ENCODE measurements around the gene STK32B. TPM values are rescaled to one million over a fixed set of nuclear protein-coding genes. Genes with fewer than 3 reads are reported as not detected.

The STK32B gene
- total and polyA plus RNA-seq, 2 donors (not counting 1 experiment from before 2014, with no cell fraction given): 0.22 to 0.30 TPM

GRCh38 chr4:5524446-5525299 lies 473.4 kb downstream of the STK32B start:
- Histone ChIP-seq H4K20me1 (ENCODE audit: control insufficient read depth, insufficient read depth, low read length, poor library complexity, severe bottlenecking) (no peaks in the 10 kb centered on the region), H3K79me2 (ENCODE audit: control insufficient read depth, insufficient read depth, low read length) (no peaks in the 10 kb centered on the region), H3K27me3 (replicated peaks in 1 of 4; ENCODE audit: control extremely low read depth in 1 of 4, control insufficient read depth in 3 of 4, insufficient read depth in 4 of 4, low read length in 3 of 4) (no peaks in the 10 kb centered on the region), H3K9me3 (ENCODE audit: control extremely low read depth in 1 of 3, control insufficient read depth in 2 of 3, insufficient read depth in 1 of 3, low read length in 2 of 3) (no peaks in the 10 kb centered on the region), H3K36me3 (replicated peaks in 1 of 2; ENCODE audit: control extremely low read depth in 1 of 2, control insufficient read depth in 1 of 2, extremely low read depth in 1 of 2, insufficient read depth in 2 of 2, low read length in 1 of 2) (no peaks in the 10 kb centered on the region), H3K27ac (ENCODE audit: low read length in 2 of 2) (no peak overlapping the region), H2AFZ (ENCODE audit: insufficient read depth, low read depth, low read length, poor library complexity, severe bottlenecking) (no peak overlapping the region), H3K4me1 (ENCODE audit: control insufficient read depth in 2 of 2, insufficient read depth in 2 of 2, low read length in 2 of 2) (no peaks in the 10 kb centered on the region), H3K9ac (ENCODE audit: low read length) (no peak overlapping the region), H3K4me2 (replicated peaks; ENCODE audit: low read depth, low read length, poor library complexity, severe bottlenecking) (no peak overlapping the region), H3K4me3 (ENCODE audit: control extremely low read depth in 1 of 5, extremely low read depth in 1 of 5, insufficient read depth in 1 of 5, low read depth in 2 of 5, low read length in 4 of 5) (no peak overlapping the region)
- Mint-ChIP-seq H3K27ac (no peak overlapping the region), H3K4me1 (no peaks in the 10 kb centered on the region), H3K27me3 (no peaks in the 10 kb centered on the region), H3K4me3 (no peak overlapping the region), H3K9me3 (ENCODE audit: insufficient read depth) (no peaks in the 10 kb centered on the region)
- intact Hi-C loops (cut with micrococcal nuclease): no loop called here
- ChIA-PET CTCF (no interaction called here), POLR2A (no interaction called here)
- no peak for TF ChIP-seq CTCF (IDR thresholded peaks at IDR 0.05)
- TF ChIP-seq EZH2 (IDR thresholded peaks at IDR 0.05; ENCODE audit: borderline replicate concordance, insufficient read depth, low read depth, low read length, poor library complexity, severe bottlenecking): no peak
- no peak for ATAC-seq (ENCODE audit: low read depth)
- DNase-seq: no peak
- 77% methylated on average over 5 of the region's 5 CpGs for WGBS (ENCODE audit: insufficient coverage)

- Histone ChIP-seq H4K20me1 (ENCODE audit: control insufficient read depth, insufficient read depth, low read length, poor library complexity, severe bottlenecking) (no peaks in the 10 kb centered on the region), H3K27ac (ENCODE audit: low read length in 2 of 2) (no peak overlapping the region), H3K9ac (ENCODE audit: low read length) (no peak overlapping the region), H3K4me1 (ENCODE audit: control insufficient read depth in 2 of 2, insufficient read depth in 2 of 2, low read length in 2 of 2) (no peaks in the 10 kb centered on the region), H3K4me3 (ENCODE audit: control extremely low read depth in 1 of 5, extremely low read depth in 1 of 5, insufficient read depth in 1 of 5, low read depth in 2 of 5, low read length in 4 of 5) (no peak overlapping the region), H3K4me2 (replicated peaks; ENCODE audit: low read depth, low read length, poor library complexity, severe bottlenecking) (no peak overlapping the region), H3K36me3 (replicated peaks in 1 of 2; ENCODE audit: control extremely low read depth in 1 of 2, control insufficient read depth in 1 of 2, extremely low read depth in 1 of 2, insufficient read depth in 2 of 2, low read length in 1 of 2) (no peaks in the 10 kb centered on the region), H3K9me3 (ENCODE audit: control extremely low read depth in 1 of 3, control insufficient read depth in 2 of 3, insufficient read depth in 1 of 3, low read length in 2 of 3) (no peaks in the 10 kb centered on the region), H2AFZ (ENCODE audit: insufficient read depth, low read depth, low read length, poor library complexity, severe bottlenecking) (no peak overlapping the region), H3K79me2 (ENCODE audit: control insufficient read depth, insufficient read depth, low read length) (no peaks in the 10 kb centered on the region), H3K27me3 (replicated peaks in 1 of 4; ENCODE audit: control extremely low read depth in 1 of 4, control insufficient read depth in 3 of 4, insufficient read depth in 4 of 4, low read length in 3 of 4) (no peaks in the 10 kb centered on the region)
- no peak overlapping the region for H3K27ac Mint-ChIP-seq
- ChIA-PET POLR2A (no interaction called here), CTCF (no interaction called here)
- DNase-seq (no peak), ATAC-seq (ENCODE audit: low read depth) (no peak)
- H3K9me3 Mint-ChIP-seq (ENCODE audit: insufficient read depth): no peaks in the 10 kb centered on the region
- no peaks in the 10 kb centered on the region for H3K27me3 Mint-ChIP-seq
- intact Hi-C loops (cut with micrococcal nuclease): no loop called here
- 92% methylated on average over 1 of the region's 3 CpGs for WGBS (ENCODE audit: insufficient coverage)
- H3K4me3 Mint-ChIP-seq: no peak overlapping the region
- TF ChIP-seq EZH2 (IDR thresholded peaks at IDR 0.05; ENCODE audit: borderline replicate concordance, insufficient read depth, low read depth, low read length, poor library complexity, severe bottlenecking): no peak
- no peak for TF ChIP-seq CTCF (IDR thresholded peaks at IDR 0.05)
- no peaks in the 10 kb centered on the region for H3K4me1 Mint-ChIP-seq
Observed at GRCh38 chr4:5526080-5526846, 475.0 kb downstream of the STK32B start.
